K562 (cell line): ENCODE measurements around the gene PEAR1. TPM values are rescaled to one million over a fixed set of nuclear protein-coding genes. Genes with fewer than 3 reads are reported as not detected.

Experiments used
- CBX5 ChIP-seq: IDR thresholded peaks from 2 replicates; pipeline ENCODE4 v1.6.1; 2014; ENCODE audit warnings: low read depth, borderline replicate concordance
- CTBP1 ChIP-seq: fragments of 450-650 bp; IDR thresholded peaks from 2 replicates; pipeline ENCODE4 v1.6.1; 2016; ENCODE audit warnings: borderline replicate concordance
- E2F3 ChIP-seq: fragments of 250-450 bp; sonication (Bioruptor Pico); IDR thresholded peaks from 2 replicates; pipeline ENCODE4 v1.4.0; 2020; ENCODE audit warnings: mild to moderate bottlenecking
- MTA2 ChIP-seq: fragments of 450-650 bp; IDR thresholded peaks from 2 replicates; pipeline ENCODE4 v1.6.1; 2016; ENCODE audit warnings: low read depth
- NR2C2 ChIP-seq, 2 experiments: fragments of 200-800 bp in 1 of 2; sonication (Bioruptor generic) in 1 of 2; sonication (generic) in 1 of 2; formaldehyde crosslinking in 1 of 2; IDR thresholded peaks; 2 replicates each; pipeline versions ENCODE4 v1.6.1 to v1.8.0; 2016 to 2022; ENCODE audit warnings: mild to moderate bottlenecking in 1 of 2, missing compliant biosample characterization in 1 of 2, missing genetic modification characterization in 1 of 2, missing genetic modification reagents in 1 of 2
- RNF219 ChIP-seq: fragments of 250-450 bp; sonication (Bioruptor Pico); IDR thresholded peaks from 2 replicates; pipeline ENCODE4 v1.5.0; 2022; ENCODE audit warnings: mild to moderate bottlenecking
- SOX6 ChIP-seq: fragments of 450-650 bp; IDR thresholded peaks from 2 replicates; pipeline ENCODE4 v1.6.1; 2014; ENCODE audit warnings: mild to moderate bottlenecking
- SRSF7 ChIP-seq: fragments of 200-400 bp; formaldehyde crosslinking; optimal IDR thresholded peaks from 2 replicates; pipeline ENCODE3; 2017; ENCODE audit warnings: mild to moderate bottlenecking, low read depth, low read length
- ZBTB2 ChIP-seq: fragments of 450-650 bp; IDR thresholded peaks from 2 replicates; pipeline ENCODE4 v1.6.1; 2016; ENCODE audit warnings: antibody characterized with exemption
- polyA plus RNA-seq, 8 experiments: library from polyadenylated mRNA; depleted of rRNA in 4 of 8; stranded (reverse) in 5 of 8; unstranded in 3 of 8; fragments of >200 nt; fragmentation: Nextera tagmentation in 2 of 8; fragmentation: Illumina TruSeq in 1 of 8; extraction: Ambion mirVana in 2 of 8; extraction: Trizol in 1 of 8; gene quantifications; 2 replicates each; pipeline versions ENCODE4 v1.2.1 to v1.2.3, GENCODE V29; 2011 to 2014; ENCODE audit warnings: inconsistent platforms in 1 of 8, missing spikeins in 1 of 8
- total RNA-seq, 7 experiments: library from RNA; depleted of rRNA in 6 of 7; stranded (reverse); fragments of >200 nt in 6 of 7; fragmentation: Illumina TruSeq in 2 of 7; extraction: Trizol in 2 of 7; gene quantifications; 2 replicates each; pipeline versions ENCODE4 v1.2.1 to v1.2.3, GENCODE V29; 2011 to 2021; ENCODE audit warnings: low replicate concordance in 1 of 7
- TF ChIP-seq, protein P1 (sequence below): sonication (generic); formaldehyde crosslinking; IDR thresholded peaks from 2 replicates; pipeline ENCODE4 v1.5.0; 2020; ENCODE audit warnings: missing genetic modification reagents
- TF ChIP-seq, protein P2 (sequence below), 2 experiments: fragments of 200-800 bp in 1 of 2; sonication (Bioruptor generic) in 1 of 2; sonication (generic) in 1 of 2; formaldehyde crosslinking in 1 of 2; IDR thresholded peaks in 1 of 2; conservative IDR thresholded peaks in 1 of 2; 2 replicates each; pipeline versions ENCODE4 v1.5.0 to v1.6.1; 2016 to 2020; ENCODE audit warnings: missing compliant biosample characterization in 1 of 2, missing genetic modification characterization in 1 of 2, missing genetic modification reagents in 1 of 2
- TF ChIP-seq, protein P3 (sequence below): sonication (generic); formaldehyde crosslinking; IDR thresholded peaks from 2 replicates; pipeline ENCODE4 v1.8.0; 2022; ENCODE audit warnings: mild to moderate bottlenecking, missing genetic modification reagents
- TF ChIP-seq, protein P4 (sequence below): sonication (generic); formaldehyde crosslinking; IDR thresholded peaks from 2 replicates; pipeline ENCODE4 v1.8.0; 2022; ENCODE audit warnings: mild to moderate bottlenecking, missing genetic modification reagents, borderline replicate concordance

Gene PEAR1
- total and polyA plus RNA-seq, 9 of the 15 experiments (the other 6 are each of a cell fraction or from before 2014, with no cell fraction given) = 0.87 to 13.9 (median 6.1) TPM

GRCh38 chr1:156862997-156863599, 30.4 kb upstream of the PEAR1 start (continued):
- TF ChIP-seq, protein P1, sequence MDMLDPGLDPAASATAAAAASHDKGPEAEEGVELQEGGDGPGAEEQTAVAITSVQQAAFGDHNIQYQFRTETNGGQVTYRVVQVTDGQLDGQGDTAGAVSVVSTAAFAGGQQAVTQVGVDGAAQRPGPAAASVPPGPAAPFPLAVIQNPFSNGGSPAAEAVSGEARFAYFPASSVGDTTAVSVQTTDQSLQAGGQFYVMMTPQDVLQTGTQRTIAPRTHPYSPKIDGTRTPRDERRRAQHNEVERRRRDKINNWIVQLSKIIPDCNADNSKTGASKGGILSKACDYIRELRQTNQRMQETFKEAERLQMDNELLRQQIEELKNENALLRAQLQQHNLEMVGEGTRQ (CRISPR knock-in tag) = no peak
- no peak for TF ChIP-seq RNF219 (CRISPR knock-in tag)
- no peak for TF ChIP-seq SRSF7
- no peak for TF ChIP-seq CBX5
- TF ChIP-seq, protein P2, sequence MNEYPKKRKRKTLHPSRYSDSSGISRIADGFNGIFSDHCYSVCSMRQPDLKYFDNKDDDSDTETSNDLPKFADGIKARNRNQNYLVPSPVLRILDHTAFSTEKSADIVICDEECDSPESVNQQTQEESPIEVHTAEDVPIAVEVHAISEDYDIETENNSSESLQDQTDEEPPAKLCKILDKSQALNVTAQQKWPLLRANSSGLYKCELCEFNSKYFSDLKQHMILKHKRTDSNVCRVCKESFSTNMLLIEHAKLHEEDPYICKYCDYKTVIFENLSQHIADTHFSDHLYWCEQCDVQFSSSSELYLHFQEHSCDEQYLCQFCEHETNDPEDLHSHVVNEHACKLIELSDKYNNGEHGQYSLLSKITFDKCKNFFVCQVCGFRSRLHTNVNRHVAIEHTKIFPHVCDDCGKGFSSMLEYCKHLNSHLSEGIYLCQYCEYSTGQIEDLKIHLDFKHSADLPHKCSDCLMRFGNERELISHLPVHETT (CRISPR knock-in tag; conservative IDR thresholded peaks at IDR 0.05 in 1 of 2, IDR thresholded peaks at IDR 0.05 in 1 of 2) = peak in 1 of 2 experiments; percentile 62; a peak in 1 of 4 replicates
- peak; percentile 82 for TF ChIP-seq MTA2
- TF ChIP-seq, protein P3, sequence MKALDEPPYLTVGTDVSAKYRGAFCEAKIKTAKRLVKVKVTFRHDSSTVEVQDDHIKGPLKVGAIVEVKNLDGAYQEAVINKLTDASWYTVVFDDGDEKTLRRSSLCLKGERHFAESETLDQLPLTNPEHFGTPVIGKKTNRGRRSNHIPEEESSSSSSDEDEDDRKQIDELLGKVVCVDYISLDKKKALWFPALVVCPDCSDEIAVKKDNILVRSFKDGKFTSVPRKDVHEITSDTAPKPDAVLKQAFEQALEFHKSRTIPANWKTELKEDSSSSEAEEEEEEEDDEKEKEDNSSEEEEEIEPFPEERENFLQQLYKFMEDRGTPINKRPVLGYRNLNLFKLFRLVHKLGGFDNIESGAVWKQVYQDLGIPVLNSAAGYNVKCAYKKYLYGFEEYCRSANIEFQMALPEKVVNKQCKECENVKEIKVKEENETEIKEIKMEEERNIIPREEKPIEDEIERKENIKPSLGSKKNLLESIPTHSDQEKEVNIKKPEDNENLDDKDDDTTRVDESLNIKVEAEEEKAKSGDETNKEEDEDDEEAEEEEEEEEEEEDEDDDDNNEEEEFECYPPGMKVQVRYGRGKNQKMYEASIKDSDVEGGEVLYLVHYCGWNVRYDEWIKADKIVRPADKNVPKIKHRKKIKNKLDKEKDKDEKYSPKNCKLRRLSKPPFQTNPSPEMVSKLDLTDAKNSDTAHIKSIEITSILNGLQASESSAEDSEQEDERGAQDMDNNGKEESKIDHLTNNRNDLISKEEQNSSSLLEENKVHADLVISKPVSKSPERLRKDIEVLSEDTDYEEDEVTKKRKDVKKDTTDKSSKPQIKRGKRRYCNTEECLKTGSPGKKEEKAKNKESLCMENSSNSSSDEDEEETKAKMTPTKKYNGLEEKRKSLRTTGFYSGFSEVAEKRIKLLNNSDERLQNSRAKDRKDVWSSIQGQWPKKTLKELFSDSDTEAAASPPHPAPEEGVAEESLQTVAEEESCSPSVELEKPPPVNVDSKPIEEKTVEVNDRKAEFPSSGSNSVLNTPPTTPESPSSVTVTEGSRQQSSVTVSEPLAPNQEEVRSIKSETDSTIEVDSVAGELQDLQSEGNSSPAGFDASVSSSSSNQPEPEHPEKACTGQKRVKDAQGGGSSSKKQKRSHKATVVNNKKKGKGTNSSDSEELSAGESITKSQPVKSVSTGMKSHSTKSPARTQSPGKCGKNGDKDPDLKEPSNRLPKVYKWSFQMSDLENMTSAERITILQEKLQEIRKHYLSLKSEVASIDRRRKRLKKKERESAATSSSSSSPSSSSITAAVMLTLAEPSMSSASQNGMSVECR (CRISPR knock-in tag) = no peak; the same call in 1 of the 2 replicates
- TF ChIP-seq ZBTB2 = peak; percentile 94
- TF ChIP-seq, protein P4, sequence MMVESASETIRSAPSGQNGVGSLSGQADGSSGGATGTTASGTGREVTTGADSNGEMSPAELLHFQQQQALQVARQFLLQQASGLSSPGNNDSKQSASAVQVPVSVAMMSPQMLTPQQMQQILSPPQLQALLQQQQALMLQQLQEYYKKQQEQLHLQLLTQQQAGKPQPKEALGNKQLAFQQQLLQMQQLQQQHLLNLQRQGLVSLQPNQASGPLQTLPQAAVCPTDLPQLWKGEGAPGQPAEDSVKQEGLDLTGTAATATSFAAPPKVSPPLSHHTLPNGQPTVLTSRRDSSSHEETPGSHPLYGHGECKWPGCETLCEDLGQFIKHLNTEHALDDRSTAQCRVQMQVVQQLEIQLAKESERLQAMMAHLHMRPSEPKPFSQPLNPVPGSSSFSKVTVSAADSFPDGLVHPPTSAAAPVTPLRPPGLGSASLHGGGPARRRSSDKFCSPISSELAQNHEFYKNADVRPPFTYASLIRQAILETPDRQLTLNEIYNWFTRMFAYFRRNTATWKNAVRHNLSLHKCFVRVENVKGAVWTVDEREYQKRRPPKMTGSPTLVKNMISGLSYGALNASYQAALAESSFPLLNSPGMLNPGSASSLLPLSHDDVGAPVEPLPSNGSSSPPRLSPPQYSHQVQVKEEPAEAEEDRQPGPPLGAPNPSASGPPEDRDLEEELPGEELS (CRISPR knock-in tag) = no peak
- 0 out of 2 replicates have a peak, but pooled peaks have one; percentile 51 for TF ChIP-seq E2F3 (CRISPR knock-in tag)
- no peak; the same call in 1 of the 2 replicates for TF ChIP-seq NR2C2 (CRISPR knock-in tag; IDR thresholded peaks at IDR 0.05)
- peak; percentile 39; the same call in 1 of the 2 replicates for TF ChIP-seq NR2C2 (tag; IDR thresholded peaks at IDR 0.05)
- TF ChIP-seq SOX6 = peak; percentile 97
- peak; percentile 95 for TF ChIP-seq CTBP1
